K562 (cell line): ENCODE measurements around the gene PRAME. TPM values are rescaled to one million over a fixed set of nuclear protein-coding genes. Genes with fewer than 3 reads are reported as not detected.

Experiments
- ATAC-seq: fragments of 200-7000 bp; cut with Tn5 transposase; 3 replicates; pipeline ENCODE4 v1.9.1; 2020; ENCODE audit warnings: moderate library complexity
- BruUV-seq: library from RNA; stranded (reverse); fragments of 400-500 nt; replicated peaks from 2 replicates; lab custom pipeline; 2021; lab: Mats Ljungman, UMichigan
- CTCF ChIA-PET: fragments of 300-600 bp; formaldehyde crosslinking; extraction: SDS; loops from one replicate; lab custom pipeline; 2021; ENCODE audit warnings: low intra/inter-chr PET ratio; lab: Yijun Ruan, JAX
- POLR2A ChIA-PET: fragments of 300-600, 350-650 bp; sonication (Branson Sonifier 250); formaldehyde crosslinking; extraction: SDS; loops from one replicate; lab custom pipeline; 2021; ENCODE audit warnings: antibody characterized with exemption, inconsistent platforms; lab: Yijun Ruan, JAX
- DNase-seq, 4 experiments: peaks; one replicate each; pipeline versions ENCODE4 v3.0.0 to v3.0.0-alpha.2; 2011 to 2018; ENCODE audit warnings: low spot score in 3 of 4, mixed read lengths in 3 of 4; ENCODE audit errors: extremely low read depth in 1 of 4
- FAIRE-seq: peaks from 2 replicates; lab custom pipeline; 2011; peaks lifted over from hg19 to GRCh38; lab: Jason Lieb, UNC
- H2AFZ ChIP-seq: 2 replicates; pipeline ENCODE4 v1.6.0; 2011; ENCODE audit warnings: low read depth, low read length, control low read depth, inconsistent platforms
- H3K27ac ChIP-seq: fragments of 200-600 bp; 3 replicates; pipeline ENCODE4 v1.8.0; 2011; ENCODE audit warnings: low read depth, mild to moderate bottlenecking, control low read depth, inconsistent platforms, low read length, moderate library complexity, mixed read lengths; ENCODE audit errors: extremely low read depth
- H3K27me3 ChIP-seq, 2 experiments: fragments of 300-600 bp in 1 of 2; 2 replicates in 1 of 2; 3 replicates in 1 of 2; pipeline versions ENCODE4 v1.6.0 to v1.8.0; 2011; ENCODE audit warnings: inconsistent platforms in 2 of 2, low read length in 2 of 2, mild to moderate bottlenecking in 1 of 2, mixed read lengths in 1 of 2, moderate library complexity in 1 of 2; ENCODE audit not compliant: control insufficient read depth in 2 of 2, insufficient read depth in 2 of 2
- H3K36me3 ChIP-seq: fragments of 300-600 bp; 3 replicates; pipeline ENCODE4 v1.8.0; 2011; ENCODE audit warnings: mild to moderate bottlenecking, low read length, inconsistent platforms; ENCODE audit not compliant: control insufficient read depth, insufficient read depth
- H3K4me1 ChIP-seq, 2 experiments: fragments of 200-600 bp in 1 of 2; replicated peaks in 1 of 2; 2 replicates in 1 of 2; 3 replicates in 1 of 2; pipeline versions ENCODE4 v1.5.1 to v1.8.0; 2011; ENCODE audit warnings: inconsistent platforms in 2 of 2, low read length in 2 of 2, mild to moderate bottlenecking in 1 of 2, mixed read lengths in 1 of 2, moderate library complexity in 1 of 2; ENCODE audit not compliant: control insufficient read depth in 2 of 2, insufficient read depth in 2 of 2
- H3K4me2 ChIP-seq: 2 replicates; pipeline ENCODE4 v1.6.1; 2011; ENCODE audit warnings: low read length, control low read depth, inconsistent platforms, mixed read lengths; ENCODE audit not compliant: insufficient read depth
- H3K4me3 ChIP-seq: fragments of 200-600 bp; sonication (generic), shearing (Covaris generic); 2 replicates; pipeline ENCODE4 v1.5.1; 2016; ENCODE audit warnings: control low read depth, inconsistent platforms
- H3K79me2 ChIP-seq: fragments of 200-600 bp; 3 replicates; pipeline ENCODE4 v1.8.0; 2011; ENCODE audit warnings: low read length, inconsistent platforms; ENCODE audit not compliant: control insufficient read depth, insufficient read depth
- H3K9ac ChIP-seq, 2 experiments: 2 replicates each; pipeline versions ENCODE4 v1.6.0 to v1.6.1; 2011; ENCODE audit warnings: low read depth in 2 of 2, low read length in 2 of 2, control low read depth in 1 of 2, inconsistent platforms in 1 of 2, mild to moderate bottlenecking in 1 of 2, mixed read lengths in 1 of 2; ENCODE audit not compliant: insufficient read depth in 1 of 2
- H3K9me1 ChIP-seq: one replicate; pipeline ENCODE4 v1.6.0; 2011; ENCODE audit warnings: inconsistent platforms, mild to moderate bottlenecking, low read length, moderate library complexity; ENCODE audit not compliant: control insufficient read depth, insufficient read depth
- H3K9me3 ChIP-seq: replicated peaks from 2 replicates; pipeline ENCODE4 v1.5.1; 2011; ENCODE audit warnings: low read depth, low read length, inconsistent platforms; ENCODE audit not compliant: control insufficient read depth, insufficient read depth
- H4K20me1 ChIP-seq: replicated peaks from 2 replicates; pipeline ENCODE4 v1.6.1; 2011; ENCODE audit warnings: low read length, inconsistent platforms, mixed read lengths; ENCODE audit not compliant: control insufficient read depth, insufficient read depth
- ARID1B ChIP-seq: fragments of 450-650 bp; IDR thresholded peaks from 2 replicates; pipeline ENCODE4 v1.6.1; 2016; ENCODE audit warnings: antibody characterized with exemption, mild to moderate bottlenecking, inconsistent platforms
- HNRNPL ChIP-seq: fragments of 200-400 bp; formaldehyde crosslinking; IDR thresholded peaks from 2 replicates; pipeline ENCODE4 v1.6.1; 2017; ENCODE audit warnings: low read depth, mild to moderate bottlenecking, low read length
- HOXB6 ChIP-seq: fragments of 250-450 bp; sonication (Bioruptor Pico); IDR thresholded peaks from 2 replicates; pipeline ENCODE4 v1.5.1; 2022; ENCODE audit warnings: mild to moderate bottlenecking, borderline replicate concordance
- ILF3 ChIP-seq: fragments of 450-650 bp; IDR thresholded peaks from 2 replicates; pipeline ENCODE4 v1.6.1; 2018; ENCODE audit warnings: antibody characterized with exemption, mild to moderate bottlenecking, moderate library complexity, borderline replicate concordance
- JUNB ChIP-seq: fragments of 450-650 bp; formaldehyde crosslinking; conservative IDR thresholded peaks from 2 replicates; pipeline ENCODE4 v1.4.0; 2020; ENCODE audit warnings: mild to moderate bottlenecking
- KLF6 ChIP-seq: fragments of 250-450 bp; sonication (Bioruptor Pico); IDR thresholded peaks from 2 replicates; pipeline ENCODE4 v1.4.0; 2020; ENCODE audit warnings: mild to moderate bottlenecking, moderate library complexity, borderline replicate concordance
- LARP7 ChIP-seq: fragments of 450-650 bp; IDR thresholded peaks from 2 replicates; pipeline ENCODE4 v1.6.1; 2016
- MYBL2 ChIP-seq, 2 experiments: fragments of 450-650 bp in 1 of 2; sonication (generic) in 1 of 2; formaldehyde crosslinking in 1 of 2; IDR thresholded peaks; 2 replicates each; pipeline versions ENCODE4 v1.6.1 to v1.8.1; 2017 to 2022; ENCODE audit warnings: borderline replicate concordance in 1 of 2, inconsistent platforms in 1 of 2, low read depth in 1 of 2, mild to moderate bottlenecking in 1 of 2, missing genetic modification reagents in 1 of 2, moderate library complexity in 1 of 2
- NCOA6 ChIP-seq: fragments of 450-650 bp; IDR thresholded peaks from 2 replicates; pipeline ENCODE4 v1.6.1; 2017; ENCODE audit warnings: mild to moderate bottlenecking
- NFATC3 ChIP-seq: fragments of 450-650 bp; IDR thresholded peaks from 2 replicates; pipeline ENCODE4 v1.6.1; 2017; ENCODE audit warnings: mild to moderate bottlenecking
- NFRKB ChIP-seq: fragments of 450-650 bp; IDR thresholded peaks from 2 replicates; pipeline ENCODE4 v1.6.1; 2016; ENCODE audit warnings: low read depth
- RHOXF2B ChIP-seq: fragments of 250-450 bp; sonication (Bioruptor Pico); conservative IDR thresholded peaks from 2 replicates; pipeline ENCODE4 v1.5.1; 2021
- SAFB ChIP-seq: fragments of 200-400 bp; formaldehyde crosslinking; IDR thresholded peaks from 2 replicates; pipeline ENCODE4 v1.6.1; 2017; ENCODE audit warnings: low read depth, low read length, borderline replicate concordance
- SRF ChIP-seq, 2 experiments: fragments of 250-450, 450-650 bp in 1 of 2; sonication (Bioruptor Pico) in 1 of 2; sonication (generic) in 1 of 2; formaldehyde crosslinking; IDR thresholded peaks; 2 replicates each; pipeline versions ENCODE4 v1.5.0 to v1.5.1; 2020 to 2022; ENCODE audit warnings: mild to moderate bottlenecking in 1 of 2, missing genetic modification reagents in 1 of 2
- STAG1 ChIP-seq: sonication (generic); formaldehyde crosslinking; IDR thresholded peaks from 2 replicates; pipeline ENCODE4 v1.5.0; 2020; ENCODE audit warnings: missing genetic modification reagents, borderline replicate concordance
- TGIF2 ChIP-seq: sonication (generic); formaldehyde crosslinking; IDR thresholded peaks from 2 replicates; pipeline ENCODE4 v1.8.1; 2022; ENCODE audit warnings: mild to moderate bottlenecking, missing genetic modification reagents, moderate library complexity
- YBX1 ChIP-seq: fragments of 450-650 bp; IDR thresholded peaks from 2 replicates; pipeline ENCODE4 v1.7.1; 2016; ENCODE audit warnings: mild to moderate bottlenecking
- ZNF239 ChIP-seq: fragments of 250-450 bp; sonication (Bioruptor Pico); IDR thresholded peaks from 2 replicates; pipeline ENCODE4 v1.4.0; 2020; ENCODE audit warnings: mild to moderate bottlenecking
- ZNF695 ChIP-seq: fragments of 450-650 bp; formaldehyde crosslinking; IDR thresholded peaks from 2 replicates; pipeline ENCODE4 v1.4.0; 2020; ENCODE audit warnings: mild to moderate bottlenecking, moderate library complexity
- WGBS: fragments of 100-300 bp; shearing (Covaris generic); methylation state at CpG from one replicate; pipeline ENCODE4 v1.1.6; 2016; ENCODE audit warnings: low coverage, mixed read lengths; ENCODE audit not compliant: insufficient coverage; ENCODE audit errors: missing lambda C conversion rate; 5-methylcytosine and 5-hydroxymethylcytosine counted together
- in situ Hi-C: fragments of 300-500 bp; cut with MboI; formaldehyde crosslinking; loops from 4 replicates; pipeline ENCODE4 v1.15.0; 2018; ENCODE audit warnings: inconsistent platforms, mixed read lengths
- intact Hi-C: fragments of 100-400 bp; cut with micrococcal nuclease; formaldehyde crosslinking; loops from 2 replicates; pipeline ENCODE4 v1.14.2; 2022
- polyA plus RNA-seq, 8 experiments: library from polyadenylated mRNA; depleted of rRNA in 4 of 8; stranded (reverse) in 5 of 8; unstranded in 3 of 8; fragments of >200 nt; fragmentation: Nextera tagmentation in 2 of 8; fragmentation: Illumina TruSeq in 1 of 8; extraction: Ambion mirVana in 2 of 8; extraction: Trizol in 1 of 8; gene quantifications; 2 replicates each; pipeline versions ENCODE4 v1.2.1 to v1.2.3, GENCODE V29; 2011 to 2014; ENCODE audit warnings: inconsistent platforms in 1 of 8, missing spikeins in 1 of 8
- total RNA-seq, 7 experiments: library from RNA; depleted of rRNA in 6 of 7; stranded (reverse); fragments of >200 nt in 6 of 7; fragmentation: Illumina TruSeq in 2 of 7; extraction: Trizol in 2 of 7; gene quantifications; 2 replicates each; pipeline versions ENCODE4 v1.2.1 to v1.2.3, GENCODE V29; 2011 to 2021; ENCODE audit warnings: low replicate concordance in 1 of 7
- TF ChIP-seq, protein P1 (sequence below): sonication (generic); formaldehyde crosslinking; IDR thresholded peaks from 2 replicates; pipeline ENCODE4 v1.8.0; 2022; ENCODE audit warnings: mild to moderate bottlenecking, missing genetic modification reagents

The PRAME gene
- total and polyA plus RNA-seq, 9 of the 15 experiments (the other 6 are each of a cell fraction or from before 2014, with no cell fraction given) = 662 to 2,141 (median 1,142) TPM

DNA sequence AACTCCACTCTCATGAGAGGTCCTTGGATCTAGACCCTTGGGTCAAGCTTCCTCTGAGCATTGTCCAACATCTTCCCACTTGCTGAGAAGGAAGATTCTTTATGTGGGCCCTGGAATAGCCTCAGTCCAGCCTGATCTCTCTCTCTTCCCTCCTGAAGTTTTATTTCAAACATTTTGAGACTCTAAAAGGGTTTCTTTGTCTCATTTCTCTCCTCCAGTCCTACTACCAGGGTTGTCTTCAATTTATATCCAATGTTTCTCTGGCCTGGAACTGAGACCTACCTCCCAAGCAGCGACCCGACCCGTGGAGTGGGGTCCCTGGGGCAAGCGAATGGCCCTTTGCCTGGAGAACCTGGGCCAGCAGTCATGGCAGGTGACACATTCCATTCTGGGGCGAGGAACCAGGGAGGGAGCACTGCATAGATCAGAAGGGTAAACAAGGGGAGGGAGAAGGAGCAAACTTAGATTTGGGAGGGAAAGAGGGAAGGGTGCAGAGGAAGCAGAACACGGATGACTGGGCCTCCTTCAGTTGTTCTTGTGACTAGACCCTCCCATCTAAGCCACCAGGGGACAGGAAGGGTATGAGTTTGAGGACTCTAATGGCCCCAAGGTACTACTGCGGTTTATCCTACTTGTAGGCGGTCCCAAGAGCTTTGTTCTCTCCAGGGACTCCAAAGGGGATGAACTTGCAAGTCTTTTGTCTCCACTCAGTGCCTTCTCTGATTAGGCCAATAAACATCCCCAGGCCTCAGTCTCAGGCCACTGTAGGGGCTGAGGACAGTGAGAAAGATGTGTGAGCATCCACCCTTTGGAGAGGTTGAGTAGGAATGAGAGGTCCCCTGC lies 14.2 kb upstream of the PRAME start (continued):
- TF ChIP-seq ILF3 = no peak
- TF ChIP-seq SRF (CRISPR knock-in tag; IDR thresholded peaks at IDR 0.05) = no peak

DNA sequence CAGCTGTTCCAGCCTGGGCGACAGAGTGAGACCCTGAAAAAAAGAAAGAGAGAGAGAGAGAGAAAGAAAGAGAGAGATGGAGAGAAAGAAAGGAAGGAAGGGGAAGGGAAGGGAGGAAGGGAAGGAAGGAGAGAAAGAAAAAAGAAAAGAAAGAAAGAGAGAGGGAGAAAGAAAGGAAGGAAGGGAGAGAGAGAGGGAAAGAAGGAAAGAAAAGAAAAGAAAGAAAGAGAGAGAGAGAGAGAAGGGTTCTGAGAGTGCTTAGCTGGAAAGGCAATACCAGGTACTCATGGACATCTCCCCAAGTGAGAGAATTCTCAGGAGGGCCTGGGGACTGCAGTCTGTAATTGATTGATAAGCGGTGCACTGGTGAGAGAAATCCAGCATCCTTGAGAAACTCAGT lies 12.8 kb upstream of the PRAME start:
- ATAC-seq = no peak
- Histone ChIP-seq H3K27ac (no peak overlapping the region), H3K27me3 (peaks cover 64 to 67% of the 10 kb centered on the region in 2 experiments), H3K4me1 (peaks cover 0 to 4% of the 10 kb centered on the region in 2 experiments; a peak in 2 of 5 replicates), H3K79me2 (no peaks in the 10 kb centered on the region), H3K4me2 (no peak overlapping the region), H4K20me1 (0 out of 2 replicates have a peak, but pooled peaks cover 8% of the 10 kb centered on the region), H3K4me3 (no peak overlapping the region), H3K9me1 (no peaks in the 10 kb centered on the region), H3K9ac (no peak overlapping the region), H2AFZ (no peak overlapping the region), H3K36me3 (no peaks in the 10 kb centered on the region), H3K9me3 (no peaks in the 10 kb centered on the region; the same call in 1 of the 2 replicates)
- ChIA-PET POLR2A (interaction anchor here (0.7 to 8.0 kb wide), 13 partner anchors 11 to 436 kb away, joined by 3 to 64 read pairs (median 3); partner anchors contain the start of gene PRAME), CTCF (no interaction called here)
- in situ Hi-C loops (no loop called here), intact Hi-C loops (no loop called here)
- no peak for FAIRE-seq
- WGBS = 1% methylated on average over 2 of the region's 2 CpGs
- BruUV-seq = no TSS peak
- no peak for DNase-seq
- TF ChIP-seq KLF6 (CRISPR knock-in tag) = no peak
- no peak for TF ChIP-seq ZNF239 (CRISPR knock-in tag)
- TF ChIP-seq ARID1B = 0 out of 2 replicates have a peak, but pooled peaks have one; percentile 28
- peak; percentile 31; the same call in 1 of the 2 replicates for TF ChIP-seq MYBL2 (IDR thresholded peaks at IDR 0.05; ENCODE audit: low read depth)
- TF ChIP-seq MYBL2 (CRISPR knock-in tag; IDR thresholded peaks at IDR 0.05; ENCODE audit: borderline replicate concordance) = no peak
- no peak for TF ChIP-seq STAG1 (CRISPR knock-in tag)
- TF ChIP-seq HOXB6 (CRISPR knock-in tag) = no peak
- TF ChIP-seq JUNB = no peak
- TF ChIP-seq YBX1 = peak; percentile 96; the same call in 1 of the 2 replicates
- peak; percentile 97 for TF ChIP-seq LARP7
- TF ChIP-seq TGIF2 = no peak
- TF ChIP-seq SAFB = no peak
- TF ChIP-seq RHOXF2B (CRISPR knock-in tag) = no peak
- TF ChIP-seq, protein P1, sequence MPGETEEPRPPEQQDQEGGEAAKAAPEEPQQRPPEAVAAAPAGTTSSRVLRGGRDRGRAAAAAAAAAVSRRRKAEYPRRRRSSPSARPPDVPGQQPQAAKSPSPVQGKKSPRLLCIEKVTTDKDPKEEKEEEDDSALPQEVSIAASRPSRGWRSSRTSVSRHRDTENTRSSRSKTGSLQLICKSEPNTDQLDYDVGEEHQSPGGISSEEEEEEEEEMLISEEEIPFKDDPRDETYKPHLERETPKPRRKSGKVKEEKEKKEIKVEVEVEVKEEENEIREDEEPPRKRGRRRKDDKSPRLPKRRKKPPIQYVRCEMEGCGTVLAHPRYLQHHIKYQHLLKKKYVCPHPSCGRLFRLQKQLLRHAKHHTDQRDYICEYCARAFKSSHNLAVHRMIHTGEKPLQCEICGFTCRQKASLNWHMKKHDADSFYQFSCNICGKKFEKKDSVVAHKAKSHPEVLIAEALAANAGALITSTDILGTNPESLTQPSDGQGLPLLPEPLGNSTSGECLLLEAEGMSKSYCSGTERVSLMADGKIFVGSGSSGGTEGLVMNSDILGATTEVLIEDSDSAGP (CRISPR knock-in tag) = 0 out of 2 replicates have a peak, but pooled peaks have one; percentile 27
- peak; percentile 32; the same call in 1 of the 2 replicates for TF ChIP-seq NCOA6
- TF ChIP-seq HNRNPL = no peak
- peak; percentile 22; the same call in 1 of the 2 replicates for TF ChIP-seq NFATC3
- TF ChIP-seq NFRKB = peak; percentile 41; the same call in 1 of the 2 replicates
- TF ChIP-seq ZNF695 (CRISPR knock-in tag) = no peak
